HG03571 (cell line): ENCODE measurements around the gene ALDH5A1.

Experiments used
- ATAC-seq: cut with Tn5 transposase; IDR thresholded peaks from one replicate; pipeline ENCODE4 v1.9.1; 2021; ENCODE audit not compliant: unreplicated experiment

The ALDH5A1 gene

DNA sequence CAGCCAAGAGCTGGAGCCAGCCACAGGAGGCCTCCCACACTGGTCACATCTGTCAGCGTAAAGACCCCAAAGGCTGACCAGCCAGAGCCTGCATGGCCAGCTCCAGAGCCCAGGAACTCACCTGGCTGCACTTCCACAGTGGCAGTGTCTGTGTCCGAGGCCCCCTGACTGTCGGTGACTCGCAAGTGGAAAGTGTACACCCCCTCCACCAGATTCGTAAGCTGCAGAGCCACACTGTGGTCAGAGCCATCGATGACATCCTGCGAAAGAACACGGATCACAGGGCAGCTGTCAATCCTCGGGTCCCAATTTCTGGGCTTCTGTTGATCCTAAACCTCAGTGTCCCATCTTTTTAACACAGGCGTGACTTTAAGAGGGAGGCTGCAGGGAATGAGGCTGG is 69.3 kb downstream of the ALDH5A1 start:
- ATAC-seq: no peak

DNA sequence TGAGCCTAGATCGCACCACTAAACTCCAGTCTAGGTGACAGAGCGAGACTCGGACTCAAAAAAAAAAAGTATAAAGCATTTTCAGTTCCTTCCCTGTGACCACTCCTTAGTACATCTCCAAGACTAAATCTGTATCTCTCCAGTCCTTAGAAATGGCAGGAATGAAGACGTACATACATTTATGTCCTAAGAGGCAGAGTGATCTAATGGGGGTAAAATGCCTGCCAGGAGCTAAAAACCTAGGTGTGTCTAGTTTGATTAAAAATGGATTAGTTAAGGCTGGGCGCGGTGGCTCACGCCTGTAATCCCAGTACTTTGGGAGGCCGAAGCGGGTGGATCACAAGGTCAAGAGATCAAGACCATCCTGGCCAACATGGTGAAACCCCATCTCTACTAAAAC is 70.4 kb downstream of the ALDH5A1 start:
- no peak for ATAC-seq

DNA sequence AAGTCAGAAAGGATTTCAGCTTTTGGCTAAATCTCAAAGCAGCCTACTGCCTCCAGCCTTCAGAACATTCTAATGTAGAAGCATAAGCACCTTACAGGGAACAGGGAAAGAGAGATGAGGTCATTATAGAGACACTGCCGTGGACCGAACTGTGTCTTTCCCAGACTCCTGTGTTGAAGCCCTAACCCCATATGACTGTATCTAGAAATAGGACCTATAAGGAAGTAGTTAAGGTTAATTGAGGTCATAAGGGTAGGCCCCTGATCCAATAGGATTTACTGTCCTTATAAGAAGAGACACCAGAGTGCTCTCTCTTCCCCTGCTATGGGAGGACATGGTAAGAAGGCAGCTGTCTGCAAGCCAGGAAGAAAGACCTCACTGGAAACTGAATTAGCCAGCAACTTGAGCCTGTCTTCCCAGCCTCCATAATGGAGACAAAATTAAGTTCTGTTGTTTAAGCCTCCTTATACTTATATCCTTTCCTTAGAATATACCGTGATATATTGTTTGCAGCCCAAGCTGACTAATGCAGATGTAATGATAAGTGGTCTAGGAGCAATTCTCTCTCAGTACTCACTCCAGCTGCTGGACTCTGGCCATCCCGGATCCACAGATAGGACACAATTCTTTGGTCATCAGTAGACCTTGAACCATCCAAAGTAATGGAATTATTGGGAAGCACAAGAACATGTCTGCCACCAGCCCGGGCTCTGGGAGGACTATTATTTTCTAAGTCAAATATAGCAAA is 71.4 kb downstream of the ALDH5A1 start:
- ATAC-seq: no peak

DNA sequence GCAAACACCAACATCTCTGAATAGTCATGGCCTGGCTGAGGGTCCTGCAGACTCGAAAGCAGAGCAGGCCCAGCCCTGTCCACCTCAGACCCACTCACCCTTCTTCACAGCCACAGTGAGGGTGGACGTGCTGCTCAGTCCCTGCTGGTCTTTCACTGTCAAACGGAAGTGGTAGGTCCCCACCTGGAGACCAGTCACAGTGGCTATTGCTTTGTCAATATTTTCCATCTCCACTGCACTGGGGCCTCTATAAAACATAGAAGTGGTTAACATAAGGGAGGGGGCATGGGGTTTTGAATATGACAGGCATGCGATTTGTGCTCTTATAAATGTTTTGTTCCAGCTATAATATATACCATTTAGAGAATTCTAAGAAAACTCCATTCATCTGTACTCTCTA is 73.9 kb downstream of the ALDH5A1 start:
- ATAC-seq: no peak

DNA sequence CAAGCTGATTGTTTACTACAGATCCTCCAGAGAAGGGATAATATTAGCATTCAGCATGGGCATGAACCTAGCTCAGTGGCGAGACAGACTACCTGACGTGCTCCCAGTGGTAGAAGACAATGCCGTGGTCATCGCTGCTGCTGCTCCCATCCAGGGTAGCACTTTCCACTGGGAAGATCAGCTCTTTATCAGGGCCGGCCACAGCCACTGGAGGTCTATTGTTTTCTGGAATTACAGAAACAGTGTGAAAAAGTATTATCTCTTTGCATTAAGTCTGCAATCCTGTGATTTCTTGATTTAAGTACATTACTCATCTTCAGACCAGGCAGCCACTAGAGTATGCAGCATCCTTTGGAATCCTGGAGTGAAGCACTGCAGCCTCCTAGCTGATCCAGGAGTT is 75.0 kb downstream of the ALDH5A1 start:
- ATAC-seq: no peak

DNA sequence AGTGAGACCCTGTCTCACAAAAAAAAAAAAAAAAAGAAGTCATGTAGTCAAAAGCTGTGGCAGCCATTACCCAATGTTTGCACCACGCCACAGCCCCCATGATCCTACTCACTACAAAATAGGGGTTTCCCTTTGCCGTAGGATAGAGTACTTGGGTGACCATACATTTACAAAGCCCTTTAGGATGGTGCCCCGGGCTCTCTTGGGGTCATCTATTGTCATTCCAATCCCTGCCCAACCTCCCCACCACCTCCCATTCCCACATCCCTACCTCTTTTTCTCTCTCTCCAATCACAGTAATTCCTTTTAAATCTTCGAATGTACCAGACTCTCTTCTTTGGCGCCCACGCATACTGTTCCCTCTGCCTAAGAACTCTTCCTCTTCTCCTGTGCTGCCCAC is 76.6 kb downstream of the ALDH5A1 start:
- no peak for ATAC-seq

DNA sequence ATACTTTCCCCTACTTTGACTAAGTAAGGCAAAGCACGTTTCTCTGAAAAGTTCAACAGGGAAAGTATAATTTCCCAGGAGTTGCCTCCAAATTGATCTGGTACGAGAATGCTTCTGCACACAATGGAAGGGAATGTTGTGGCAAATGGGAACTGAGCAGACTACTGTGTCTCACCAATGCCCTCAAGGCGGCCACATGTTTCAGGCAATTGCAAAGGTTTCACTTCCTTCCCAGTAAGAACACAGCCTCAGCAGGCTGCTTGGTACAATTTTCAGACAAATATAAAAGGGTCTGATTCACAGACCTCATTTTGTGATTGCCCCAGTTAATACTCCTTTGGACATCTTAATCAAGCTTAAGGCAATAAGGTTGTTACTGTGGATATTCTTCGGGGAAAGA is 80.0 kb downstream of the ALDH5A1 start:
- ATAC-seq: peak; percentile 74

DNA sequence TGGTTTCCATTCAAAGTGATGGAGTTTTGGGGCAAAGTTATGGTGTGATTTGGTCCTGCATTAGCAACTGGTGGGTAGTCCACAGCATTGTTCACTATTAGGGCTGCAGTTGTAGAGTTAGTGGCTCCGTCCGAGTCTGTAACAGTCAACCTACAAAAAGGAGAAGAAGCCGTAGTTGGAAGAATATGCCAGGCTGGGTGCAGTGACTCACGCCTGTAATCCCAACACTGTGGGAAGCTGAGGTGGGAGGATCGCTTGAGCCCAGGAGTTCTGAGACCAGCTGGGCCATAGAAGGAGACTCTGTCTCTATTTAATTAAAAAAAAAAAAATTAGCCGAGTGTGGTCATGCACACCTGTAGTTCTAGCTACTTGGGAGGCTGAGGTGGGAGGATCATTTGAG is 81.7 kb downstream of the ALDH5A1 start:
- ATAC-seq: no peak

DNA sequence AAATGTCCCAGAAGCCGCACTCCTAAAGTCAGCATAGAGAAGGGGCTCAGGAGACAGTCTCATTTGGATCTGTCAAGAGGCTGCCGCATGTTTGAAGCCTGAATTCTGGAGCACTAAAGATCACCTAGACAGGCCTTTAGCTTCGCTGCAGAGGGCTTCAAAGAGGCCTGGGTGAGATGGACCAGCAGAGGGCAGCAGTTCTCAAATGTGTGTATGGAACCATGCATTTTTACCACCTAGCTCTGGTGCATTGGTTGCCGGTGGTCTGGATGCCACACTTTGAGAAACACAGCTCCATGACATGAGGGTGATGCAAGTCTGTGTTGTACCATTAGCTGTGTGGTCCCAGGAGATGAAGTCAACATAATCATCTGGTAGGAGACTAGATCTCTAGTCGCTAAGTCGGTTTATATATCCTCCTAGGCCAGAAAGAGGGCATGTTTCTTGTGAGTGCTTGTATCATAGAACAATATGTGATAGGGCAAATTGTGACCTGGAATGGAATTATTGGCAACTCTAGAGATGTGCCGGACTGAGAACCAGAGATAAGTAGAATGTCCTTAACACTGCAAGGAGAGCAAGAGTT is 86.4 kb downstream of the ALDH5A1 start:
- ATAC-seq: peak; percentile 56

DNA sequence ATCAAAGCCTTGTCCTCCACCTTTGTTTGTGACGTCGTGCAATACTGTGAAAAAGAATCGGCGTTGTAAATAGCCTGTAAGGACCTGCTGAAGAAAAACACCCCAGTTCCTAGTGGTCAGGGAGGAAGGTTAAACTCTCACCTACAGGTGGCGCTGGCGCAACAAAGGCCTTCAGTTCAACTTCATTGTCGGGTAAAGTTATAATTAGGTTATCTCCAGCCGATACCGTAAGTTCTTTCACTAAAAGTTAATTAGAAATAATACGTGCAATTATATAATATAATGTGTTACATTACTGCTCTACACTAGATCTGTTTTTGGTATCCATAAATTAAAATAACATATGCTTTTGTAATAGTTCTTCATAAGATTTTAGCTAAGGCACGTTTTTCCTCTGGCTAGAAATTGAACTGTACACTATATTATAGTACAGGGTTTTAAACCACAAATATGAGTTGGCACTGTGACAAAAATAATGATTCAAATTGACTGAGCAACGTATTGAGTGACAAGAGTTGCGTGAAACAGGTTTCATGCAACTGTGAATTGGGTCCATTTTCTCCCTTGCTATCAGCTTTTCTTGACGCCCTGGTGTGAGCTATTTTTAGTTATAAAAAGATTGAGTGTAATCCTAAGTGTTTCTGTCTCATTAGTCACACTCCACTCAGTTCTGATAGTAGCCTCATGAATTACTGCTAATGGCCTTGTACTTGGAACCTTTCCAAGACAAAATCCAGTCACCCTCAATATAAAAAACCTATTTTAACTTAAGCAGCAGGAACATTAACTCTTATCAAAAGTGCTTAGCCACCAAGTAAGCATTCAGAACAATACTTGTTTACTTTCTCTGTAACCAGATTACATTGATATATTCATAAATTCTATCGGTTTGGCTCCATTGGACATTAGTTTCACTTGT is 89.0 kb downstream of the ALDH5A1 start:
- no peak for ATAC-seq

DNA sequence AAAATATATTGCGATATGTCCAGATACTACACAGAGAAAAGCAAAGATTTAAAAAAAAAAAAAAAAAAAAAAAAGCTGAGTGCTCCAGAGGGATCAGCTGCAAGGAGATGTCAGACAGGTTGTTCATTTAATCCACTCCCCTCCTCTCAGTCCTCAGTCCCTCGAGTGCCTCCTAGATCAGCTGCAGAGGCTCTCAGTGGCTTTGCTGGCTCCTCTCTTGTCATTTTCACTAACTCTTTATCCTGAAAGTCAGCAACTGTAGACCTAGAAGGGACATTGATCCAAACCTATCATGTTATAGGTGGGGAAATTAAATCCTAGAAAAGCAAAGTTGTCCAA is 89.6 kb downstream of the ALDH5A1 start:
- ATAC-seq: no peak
